Activated naive CD8-positive, alpha-beta T cell treated with anti-CD3 and anti-CD28 coated beads, Interleukin-2, amount 10 ng/mL, durations not matched to agents 7 days and 5 days (primary cell): Measurements from ENCODE around the gene SETBP1. TPM values are rescaled to one million over a fixed set of nuclear protein-coding genes. Genes with fewer than 3 reads are reported as not detected.

Experiments
- ATAC-seq: fragments of 150-1000 bp; cut with Tn5 transposase; one replicate; pipeline ENCODE4 v1.10.0; 2021; ENCODE audit warnings: low read depth, moderate library complexity
- POLR2A ChIA-PET: fragments of 350-600 bp; sonication (Branson Sonifier 250); formaldehyde crosslinking; loops from one replicate; lab custom pipeline; 2021; ENCODE audit warnings: antibody characterized with exemption; lab: Charles Lee
- DNase-seq: peaks from one replicate; pipeline ENCODE4 v3.0.0; 2021
- H3K27ac Mint-ChIP-seq: one replicate; pipeline ENCODE4 v1.8.0; 2022; ENCODE audit warnings: mild to moderate bottlenecking, mixed read lengths
- H3K27me3 Mint-ChIP-seq: one replicate; pipeline ENCODE4 v1.8.0; 2022; ENCODE audit warnings: mild to moderate bottlenecking, moderate library complexity, mixed read lengths
- H3K36me3 Mint-ChIP-seq: one replicate; pipeline ENCODE4 v1.8.0; 2021; ENCODE audit warnings: mild to moderate bottlenecking, mixed read lengths
- H3K4me1 Mint-ChIP-seq: one replicate; pipeline ENCODE4 v1.8.0; 2021; ENCODE audit warnings: mixed read lengths
- H3K4me3 Mint-ChIP-seq: one replicate; pipeline ENCODE4 v1.8.0; 2022; ENCODE audit warnings: mild to moderate bottlenecking, moderate library complexity, mixed read lengths
- H3K9me3 Mint-ChIP-seq: one replicate; pipeline ENCODE4 v1.8.0; 2021; ENCODE audit warnings: mixed read lengths
- total RNA-seq, 2 experiments: library from RNA; stranded (reverse); gene quantifications; one replicate each; pipeline ENCODE4 v1.2.3, GENCODE V29; 2021

Gene SETBP1
- total RNA-seq, 2 experiments from 2014 or later = 1.8 to 1.9 TPM

GRCh38 chr18:44915213-44915612 is 234.5 kb downstream of the SETBP1 start:
- POLR2A ChIA-PET = no interaction called here
- Mint-ChIP-seq H3K9me3 (peaks cover 2% of the 10 kb centered on the region), H3K36me3 (no peaks in the 10 kb centered on the region), H3K27me3 (peaks cover 17% of the 10 kb centered on the region), H3K4me1 (no peaks in the 10 kb centered on the region), H3K27ac (no peak overlapping the region), H3K4me3 (no peak overlapping the region)
- no peak for DNase-seq
- no peak for ATAC-seq

GRCh38 chr18:44915661-44916060 is 235.0 kb downstream of the SETBP1 start:
- H3K36me3 Mint-ChIP-seq = no peaks in the 10 kb centered on the region
- H3K9me3 Mint-ChIP-seq = peaks cover 2% of the 10 kb centered on the region
- no peaks in the 10 kb centered on the region for H3K4me1 Mint-ChIP-seq
- no peak overlapping the region for H3K27ac Mint-ChIP-seq
- POLR2A ChIA-PET = no interaction called here
- no peak overlapping the region for H3K4me3 Mint-ChIP-seq
- DNase-seq (no peak), ATAC-seq (no peak)
- H3K27me3 Mint-ChIP-seq = peaks cover 16% of the 10 kb centered on the region

GRCh38 chr18:44916429-44917207 is 235.9 kb downstream of the SETBP1 start:
- ATAC-seq (no peak), DNase-seq (no peak)
- H3K27me3 Mint-ChIP-seq = peaks cover 12% of the 10 kb centered on the region
- no peak overlapping the region for H3K27ac Mint-ChIP-seq
- no peak overlapping the region for H3K4me3 Mint-ChIP-seq
- no peaks in the 10 kb centered on the region for H3K36me3 Mint-ChIP-seq
- POLR2A ChIA-PET = no interaction called here
- peaks cover 2% of the 10 kb centered on the region for H3K9me3 Mint-ChIP-seq
- H3K4me1 Mint-ChIP-seq = no peaks in the 10 kb centered on the region

- peaks cover 6% of the 10 kb centered on the region for H3K27me3 Mint-ChIP-seq
- POLR2A ChIA-PET = no interaction called here
- H3K4me3 Mint-ChIP-seq = no peak overlapping the region
- no peak for DNase-seq
- peaks cover 2% of the 10 kb centered on the region for H3K9me3 Mint-ChIP-seq
- H3K27ac Mint-ChIP-seq = no peak overlapping the region
- no peaks in the 10 kb centered on the region for H3K36me3 Mint-ChIP-seq
- no peak for ATAC-seq
- no peaks in the 10 kb centered on the region for H3K4me1 Mint-ChIP-seq
These were observed 236.8 kb downstream of the SETBP1 start for GRCh38 chr18:44917216-44918141.

GRCh38 chr18:44918142-44918476 is 237.4 kb downstream of the SETBP1 start:
- Mint-ChIP-seq H3K9me3 (peaks cover 2% of the 10 kb centered on the region), H3K27ac (no peak overlapping the region), H3K36me3 (no peaks in the 10 kb centered on the region), H3K4me3 (no peak overlapping the region), H3K4me1 (no peaks in the 10 kb centered on the region), H3K27me3 (peaks cover 2% of the 10 kb centered on the region)
- ATAC-seq = no peak
- DNase-seq = no peak
- POLR2A ChIA-PET = no interaction called here

- no peak overlapping the region for H3K4me3 Mint-ChIP-seq
- peaks cover 2% of the 10 kb centered on the region for H3K9me3 Mint-ChIP-seq
- DNase-seq (no peak), ATAC-seq (no peak)
- no peaks in the 10 kb centered on the region for H3K36me3 Mint-ChIP-seq
- POLR2A ChIA-PET = no interaction called here
- no peaks in the 10 kb centered on the region for H3K27me3 Mint-ChIP-seq
- H3K4me1 Mint-ChIP-seq = no peaks in the 10 kb centered on the region
- no peak overlapping the region for H3K27ac Mint-ChIP-seq
These were observed 239.8 kb downstream of the SETBP1 start for GRCh38 chr18:44920441-44920840.

GRCh38 chr18:44921974-44922373 is 241.3 kb downstream of the SETBP1 start:
- no peak for ATAC-seq
- no peak overlapping the region for H3K27ac Mint-ChIP-seq
- no peak for DNase-seq
- POLR2A ChIA-PET = no interaction called here
- H3K4me1 Mint-ChIP-seq = no peaks in the 10 kb centered on the region
- H3K4me3 Mint-ChIP-seq = no peak overlapping the region
- H3K27me3 Mint-ChIP-seq = no peaks in the 10 kb centered on the region
- peaks cover 2% of the 10 kb centered on the region for H3K9me3 Mint-ChIP-seq
- no peaks in the 10 kb centered on the region for H3K36me3 Mint-ChIP-seq

GRCh38 chr18:44922968-44923367 is 242.3 kb downstream of the SETBP1 start:
- Mint-ChIP-seq H3K36me3 (no peaks in the 10 kb centered on the region), H3K9me3 (peaks cover 4% of the 10 kb centered on the region), H3K4me3 (no peak overlapping the region), H3K27me3 (no peaks in the 10 kb centered on the region), H3K27ac (no peak overlapping the region), H3K4me1 (no peaks in the 10 kb centered on the region)
- DNase-seq (no peak), ATAC-seq (no peak)
- POLR2A ChIA-PET = no interaction called here

GRCh38 chr18:44924785-44925499 is 244.3 kb downstream of the SETBP1 start:
- ATAC-seq (no peak), DNase-seq (no peak)
- Mint-ChIP-seq H3K4me3 (no peak overlapping the region), H3K36me3 (no peaks in the 10 kb centered on the region), H3K27me3 (peaks cover 3% of the 10 kb centered on the region), H3K4me1 (no peaks in the 10 kb centered on the region), H3K27ac (no peak overlapping the region), H3K9me3 (peaks cover 2% of the 10 kb centered on the region)
- POLR2A ChIA-PET = no interaction called here

- no peaks in the 10 kb centered on the region for H3K4me1 Mint-ChIP-seq
- H3K27ac Mint-ChIP-seq = no peak overlapping the region
- DNase-seq (no peak), ATAC-seq (no peak)
- POLR2A ChIA-PET = no interaction called here
- peaks cover 5% of the 10 kb centered on the region for H3K27me3 Mint-ChIP-seq
- H3K9me3 Mint-ChIP-seq = peaks cover 4% of the 10 kb centered on the region
- H3K36me3 Mint-ChIP-seq = no peaks in the 10 kb centered on the region
- no peak overlapping the region for H3K4me3 Mint-ChIP-seq
These were observed 246.6 kb downstream of the SETBP1 start for GRCh38 chr18:44927127-44927849.

- peaks cover 9% of the 10 kb centered on the region for H3K27me3 Mint-ChIP-seq
- peaks cover 7% of the 10 kb centered on the region for H3K9me3 Mint-ChIP-seq
- H3K36me3 Mint-ChIP-seq = no peaks in the 10 kb centered on the region
- H3K4me3 Mint-ChIP-seq = no peak overlapping the region
- DNase-seq = no peak
- no peak overlapping the region for H3K27ac Mint-ChIP-seq
- H3K4me1 Mint-ChIP-seq = no peaks in the 10 kb centered on the region
- no peak for ATAC-seq
- POLR2A ChIA-PET = no interaction called here
These were observed 254.2 kb downstream of the SETBP1 start for GRCh38 chr18:44934901-44935300.

GRCh38 chr18:44935455-44935854 is 254.8 kb downstream of the SETBP1 start:
- no peak for DNase-seq
- no peak overlapping the region for H3K4me3 Mint-ChIP-seq
- H3K27me3 Mint-ChIP-seq = peaks cover 9% of the 10 kb centered on the region
- POLR2A ChIA-PET = no interaction called here
- peaks cover 7% of the 10 kb centered on the region for H3K9me3 Mint-ChIP-seq
- no peaks in the 10 kb centered on the region for H3K4me1 Mint-ChIP-seq
- H3K36me3 Mint-ChIP-seq = no peaks in the 10 kb centered on the region
- no peak for ATAC-seq
- H3K27ac Mint-ChIP-seq = no peak overlapping the region

GRCh38 chr18:44936485-44936884 is 255.8 kb downstream of the SETBP1 start:
- POLR2A ChIA-PET = no interaction called here
- ATAC-seq = no peak
- no peak for DNase-seq
- H3K36me3 Mint-ChIP-seq = no peaks in the 10 kb centered on the region
- H3K27ac Mint-ChIP-seq = no peak overlapping the region
- H3K4me3 Mint-ChIP-seq = no peak overlapping the region
- H3K27me3 Mint-ChIP-seq = peaks cover 11% of the 10 kb centered on the region
- peaks cover 7% of the 10 kb centered on the region for H3K9me3 Mint-ChIP-seq
- no peaks in the 10 kb centered on the region for H3K4me1 Mint-ChIP-seq
